Brain microvascular endothelial cell (primary cell): ENCODE measurements around the gene C1orf210.
A peak's percentile ranks its signal among the peaks of the same experiment; 100 is the strongest.

Experiments
- DNase-seq: peaks from one replicate; pipeline ENCODE4 v3.0.0-alpha.2; 2020
- H3K27ac ChIP-seq: fragments of 250-450 bp; sonication (Bioruptor Pico); 2 replicates; pipeline ENCODE4 v1.5.1; 2020; ENCODE audit warnings: mild to moderate bottlenecking, moderate library complexity
- H3K27me3 ChIP-seq: fragments of 250-450 bp; sonication (Bioruptor Pico); replicated peaks from 2 replicates; pipeline ENCODE4 v1.5.1; 2020; ENCODE audit warnings: mild to moderate bottlenecking
- H3K36me3 ChIP-seq: fragments of 250-450 bp; sonication (Bioruptor Pico); replicated peaks from 2 replicates; pipeline ENCODE4 v1.5.1; 2020; ENCODE audit warnings: mild to moderate bottlenecking
- H3K4me3 ChIP-seq: 2 replicates; pipeline ENCODE4 v1.5.1; 2011; ENCODE audit warnings: low read depth, mild to moderate bottlenecking, control low read depth, low read length, moderate library complexity
- CTCF ChIP-seq: IDR thresholded peaks from 2 replicates; pipeline ENCODE4 v1.5.1; 2011; ENCODE audit warnings: low read depth, mild to moderate bottlenecking, moderate library complexity, low read length, control low read depth, inconsistent platforms; ENCODE audit errors: missing control alignments
- in situ Hi-C: cut with HindIII; loops from 2 replicates; pipeline ENCODE4 v1.10.0; 2017; ENCODE audit warnings: low sequenced_read_pairs, low pct_ligation_motif_present

Gene C1orf210

DNA sequence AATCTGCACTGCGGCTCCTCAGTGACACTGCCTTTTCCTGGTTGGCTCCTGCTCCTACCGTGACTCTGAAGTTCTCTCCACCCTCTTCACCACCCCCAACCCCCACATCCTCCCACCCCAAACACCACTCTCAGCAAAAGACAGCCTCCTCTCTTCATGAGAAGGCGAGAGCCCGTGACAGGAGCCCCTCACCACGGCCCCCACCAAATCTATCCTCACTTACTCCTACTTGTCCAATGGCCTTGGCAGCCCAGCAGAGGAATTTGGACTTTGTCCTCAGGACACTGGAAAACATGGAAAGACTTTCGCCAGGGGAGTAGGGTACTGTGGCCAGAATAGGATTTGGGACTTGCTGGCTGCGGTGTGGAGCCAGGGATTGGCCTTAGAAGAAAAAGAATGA is 8.7 kb downstream of the C1orf210 start:
- Histone ChIP-seq H3K27me3 (no peaks in the 10 kb centered on the region), H3K4me3 (no peak overlapping the region), H3K36me3 (no peaks in the 10 kb centered on the region), H3K27ac (no peak overlapping the region)
- DNase-seq = no peak
- in situ Hi-C loops = no loop called here
- TF ChIP-seq CTCF = no peak

- Histone ChIP-seq H3K27me3 (no peaks in the 10 kb centered on the region), H3K27ac (no peak overlapping the region), H3K4me3 (no peak overlapping the region), H3K36me3 (no peaks in the 10 kb centered on the region)
- in situ Hi-C loops = no loop called here
- no peak for TF ChIP-seq CTCF
- DNase-seq = no peak
Observed at GRCh38 chr1:43275826-43276620, 9.4 kb downstream of the C1orf210 start.

GRCh38 chr1:43274804-43275180 is 10.6 kb downstream of the C1orf210 start:
- H3K27me3 ChIP-seq = no peaks in the 10 kb centered on the region
- DNase-seq = no peak
- H3K4me3 ChIP-seq = no peak overlapping the region
- no peak for TF ChIP-seq CTCF
- no peaks in the 10 kb centered on the region for H3K36me3 ChIP-seq
- H3K27ac ChIP-seq = no peak overlapping the region
- in situ Hi-C loops = no loop called here

DNA sequence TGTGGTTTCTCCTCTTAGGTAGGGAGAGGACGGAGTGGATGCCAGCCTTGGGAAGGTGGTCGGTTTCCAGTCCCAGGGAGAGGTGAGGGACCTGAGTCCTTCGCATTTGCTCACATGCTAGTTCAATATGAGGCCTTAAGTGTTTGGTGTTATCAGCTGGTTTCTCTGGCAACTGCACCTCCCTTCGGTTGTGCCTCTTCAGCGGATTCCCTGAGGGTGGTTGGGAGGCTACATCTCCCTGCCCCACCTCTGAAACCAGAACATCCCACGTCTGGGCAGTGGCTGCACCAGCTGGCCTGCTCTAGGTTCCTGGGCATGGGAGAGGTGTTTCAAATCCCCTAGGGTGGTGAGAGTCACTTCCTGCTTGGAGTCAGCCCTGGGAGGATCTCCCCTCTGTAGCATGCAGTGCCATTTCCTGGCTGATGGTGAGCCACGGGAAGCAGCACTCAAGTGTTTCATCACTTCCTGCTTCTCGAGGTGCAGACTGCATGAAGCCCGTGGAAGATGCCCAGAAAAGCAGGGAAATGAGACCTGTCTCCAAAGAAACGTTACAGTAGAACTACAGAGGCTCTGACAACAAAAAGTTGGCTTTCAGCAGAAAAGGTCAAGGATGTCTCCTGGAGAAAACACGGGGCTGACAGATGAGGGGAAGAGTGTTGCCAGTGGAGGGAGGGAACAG is 11.1 kb downstream of the C1orf210 start:
- TF ChIP-seq CTCF = no peak
- Histone ChIP-seq H3K27me3 (no peaks in the 10 kb centered on the region), H3K27ac (no peak overlapping the region), H3K36me3 (no peaks in the 10 kb centered on the region), H3K4me3 (no peak overlapping the region)
- peak; percentile 9 for DNase-seq
- in situ Hi-C loops = no loop called here

- in situ Hi-C loops = no loop called here
- Histone ChIP-seq H3K36me3 (no peaks in the 10 kb centered on the region), H3K27ac (no peak overlapping the region), H3K4me3 (no peak overlapping the region), H3K27me3 (no peaks in the 10 kb centered on the region)
- DNase-seq = no peak
- no peak for TF ChIP-seq CTCF
Observed at GRCh38 chr1:43273708-43274107, 11.7 kb downstream of the C1orf210 start.
